Caki2 (cell line): ENCODE measurements around the gene CCDC80. TPM values are rescaled to one million over a fixed set of nuclear protein-coding genes. Genes with fewer than 3 reads are reported as not detected.
"Not testable (repeated sequence)": the region's sequence is repeated elsewhere in the genome, so short reads cannot be mapped to it uniquely, and the experiment has no call there.

Experiments used
- DNase-seq: peaks from one replicate; pipeline ENCODE4 v3.0.0-alpha.2; 2015; ENCODE audit warnings: low read depth
- in situ Hi-C: cut with HindIII; loops from 2 replicates; pipeline ENCODE4 v1.10.0; 2016; ENCODE audit warnings: low sequenced_read_pairs, low pct_unique_long_range_greater_than_20kb, mixed read lengths
- total RNA-seq: library from RNA; depleted of rRNA; stranded (reverse); fragments of >200 nt; shearing (Covaris generic); gene quantifications from 2 replicates; pipeline ENCODE4 v1.2.3, GENCODE V29; 2014; ENCODE audit warnings: low replicate concordance

The CCDC80 gene
- total RNA-seq, 1 experiment from 2014 or later = 1.3 TPM

DNA sequence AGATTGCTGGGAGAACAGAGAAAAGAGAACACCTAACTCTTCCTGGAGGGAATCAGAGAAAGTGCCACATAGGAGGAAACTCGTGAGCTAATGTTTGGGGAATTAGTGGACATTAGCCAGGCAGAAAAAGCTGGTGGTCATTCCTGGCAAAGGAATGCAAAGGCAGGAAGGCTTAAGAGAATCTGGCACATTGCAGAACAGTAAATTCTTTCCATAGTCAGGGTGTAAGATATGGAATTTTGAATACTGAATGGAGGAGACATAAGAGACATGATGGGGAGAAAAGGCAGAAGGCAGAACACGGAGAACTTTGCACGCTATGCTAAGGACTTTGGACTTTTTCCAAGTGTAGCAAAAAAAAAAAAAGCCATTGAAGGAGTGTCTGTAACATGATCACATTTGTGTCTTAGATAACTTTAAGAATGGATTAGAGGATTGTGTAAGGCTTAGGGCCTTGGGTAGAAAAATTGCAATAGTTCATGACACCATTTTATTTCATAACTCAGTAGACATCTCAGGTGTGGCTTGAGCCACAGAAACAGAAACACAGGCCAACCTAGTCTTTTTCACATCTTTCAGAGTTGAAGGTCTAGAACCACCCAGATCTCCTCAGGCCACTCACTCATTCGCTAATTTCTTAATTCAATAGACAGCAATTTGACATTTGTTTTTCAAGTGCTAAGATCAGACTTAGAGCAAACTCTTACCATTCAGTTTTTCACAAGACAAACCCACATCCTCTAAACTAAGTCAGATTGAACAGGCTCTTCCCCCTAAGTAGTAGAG, 31.2 kb upstream of the CCDC80 start:
- in situ Hi-C loops = no loop called here
- DNase-seq = peak; percentile 8

- DNase-seq = no peak
- in situ Hi-C loops = no loop called here
Measured at GRCh38 chr3:112670824-112671223, 29.9 kb upstream of the CCDC80 start.

DNA sequence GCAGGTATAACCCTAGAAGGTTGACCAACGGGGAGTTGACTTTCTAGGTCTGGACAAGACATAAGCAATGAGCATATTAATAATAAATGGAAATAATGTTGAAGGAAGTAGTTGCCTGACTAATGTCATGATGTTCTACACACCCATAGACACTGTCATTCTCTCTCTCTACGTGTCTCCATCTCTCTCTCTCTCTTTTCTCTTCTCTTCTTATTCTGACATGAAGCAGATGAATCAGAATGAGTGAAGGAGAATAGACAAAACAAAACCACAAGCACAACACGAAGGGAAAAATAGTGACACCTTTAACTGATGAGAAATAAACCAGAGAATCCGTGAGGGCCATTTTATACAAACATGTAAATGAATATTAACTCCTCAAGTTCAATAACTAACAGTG, 26.7 kb upstream of the CCDC80 start:
- in situ Hi-C loops = no loop called here
- no peak for DNase-seq

- in situ Hi-C loops, DNase-seq: not testable (repeated sequence)
Measured at GRCh38 chr3:112665009-112665408, 24.1 kb upstream of the CCDC80 start.

DNA sequence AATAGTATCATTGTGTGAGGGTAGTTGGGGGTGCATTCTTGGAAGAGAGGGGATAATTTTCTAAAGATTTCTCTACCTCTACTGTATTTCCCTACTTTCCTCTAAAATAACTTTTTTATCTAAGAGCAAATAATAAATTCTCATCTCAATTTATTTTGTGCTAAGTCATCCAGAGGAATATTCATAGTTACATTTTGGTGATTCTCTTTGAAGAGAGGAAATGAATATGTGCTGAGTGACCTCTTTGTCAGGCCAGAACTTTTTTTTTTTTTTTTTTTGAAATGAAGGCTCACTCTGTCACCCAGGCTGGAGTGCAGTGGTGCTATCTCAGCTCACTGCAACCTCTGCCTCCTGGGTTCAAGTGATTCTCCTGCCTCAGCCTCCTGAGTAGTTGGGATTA, 15.1 kb upstream of the CCDC80 start:
- no peak for DNase-seq
- in situ Hi-C loops = no loop called here

DNA sequence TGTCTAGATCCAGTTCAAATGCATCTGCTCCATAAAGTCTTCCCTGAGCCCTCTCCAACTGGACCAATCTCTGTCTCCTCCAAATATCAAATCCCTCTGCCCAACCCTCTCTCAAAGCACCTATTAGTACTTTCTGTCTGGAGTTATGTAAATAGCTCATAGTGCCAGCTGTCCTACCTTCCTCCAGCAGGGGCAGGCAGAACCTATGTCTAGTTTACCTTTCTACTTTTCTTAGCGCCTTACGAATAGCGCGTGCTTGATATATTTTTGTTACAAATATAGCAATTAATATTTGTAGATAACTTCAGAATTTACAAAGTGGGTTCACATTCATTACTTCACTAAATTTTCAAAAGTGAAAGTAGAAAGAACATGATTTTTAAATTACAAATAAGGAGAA, 14.0 kb upstream of the CCDC80 start:
- in situ Hi-C loops = no loop called here
- no peak for DNase-seq

DNA sequence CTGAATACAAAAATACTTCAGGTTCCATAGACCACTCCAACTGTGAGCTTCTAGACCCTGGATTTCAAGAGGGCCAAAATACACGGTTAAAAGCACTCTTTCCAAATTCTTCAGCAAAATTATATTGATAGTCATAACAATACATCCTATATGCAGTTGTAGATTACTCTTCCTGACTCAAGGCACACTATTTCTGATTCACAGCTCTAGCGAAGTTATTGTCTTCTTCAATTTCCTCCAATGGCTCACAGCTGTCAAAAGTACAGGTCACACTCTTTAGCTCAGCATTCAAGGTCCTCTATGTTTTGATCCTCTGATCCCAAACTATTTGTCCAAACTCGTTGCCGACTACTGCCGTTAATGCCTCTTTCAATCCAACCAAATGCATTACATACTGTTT, 13.5 kb upstream of the CCDC80 start:
- no peak for DNase-seq
- in situ Hi-C loops = no loop called here

DNA sequence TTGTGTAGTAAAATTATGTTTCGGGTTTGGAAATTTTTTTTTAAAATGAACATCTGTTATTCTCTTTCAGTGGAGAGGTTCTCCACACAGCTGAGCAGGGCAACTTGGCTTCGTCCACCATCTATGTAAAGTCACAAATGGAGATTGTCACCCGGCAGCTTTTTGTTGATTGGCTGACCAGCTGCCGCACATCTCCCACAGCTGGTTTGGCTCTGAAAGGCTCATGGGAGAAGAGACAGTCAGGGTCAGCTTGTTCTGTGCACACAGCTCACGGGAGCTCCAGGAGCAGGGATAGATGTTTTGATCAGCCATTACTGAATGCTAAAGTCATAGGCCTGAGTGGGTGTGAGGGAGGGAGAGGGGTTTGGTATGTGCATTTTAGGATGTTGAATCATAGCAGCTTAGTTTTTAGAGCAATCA, 12.9 kb upstream of the CCDC80 start:
- DNase-seq = no peak
- in situ Hi-C loops = no loop called here

DNA sequence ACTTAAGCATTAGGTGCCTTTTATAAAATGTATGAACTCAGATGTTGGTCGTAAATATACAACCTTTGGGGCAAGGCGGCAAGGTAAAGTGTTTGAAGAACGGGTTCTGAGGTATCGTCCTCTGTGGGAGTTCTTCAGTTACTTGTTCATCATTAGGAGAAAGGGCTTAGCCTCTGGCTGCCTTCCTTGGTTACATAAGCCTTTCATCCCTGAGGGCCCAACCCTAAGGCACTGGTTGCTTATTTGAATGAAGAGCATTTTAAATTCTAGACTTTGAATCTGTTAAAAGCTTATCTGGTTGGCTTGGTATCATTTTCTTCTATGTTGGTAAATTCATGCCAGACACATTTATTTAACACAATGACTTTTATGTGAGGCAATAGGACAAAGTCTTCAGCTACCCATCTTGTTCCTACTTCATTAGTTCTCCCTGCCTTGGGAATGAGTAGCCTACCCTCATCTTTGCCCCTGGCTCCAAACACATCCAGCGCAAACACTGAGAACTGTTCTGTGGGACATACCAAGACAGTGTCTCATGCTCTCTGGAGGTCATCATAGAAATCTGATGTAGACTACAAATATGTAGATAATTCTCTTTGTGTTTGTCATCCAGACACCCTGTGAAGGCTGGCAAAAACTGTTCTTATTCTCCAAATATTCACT, 12.4 kb upstream of the CCDC80 start:
- in situ Hi-C loops = no loop called here
- peak; percentile 15 for DNase-seq

DNA sequence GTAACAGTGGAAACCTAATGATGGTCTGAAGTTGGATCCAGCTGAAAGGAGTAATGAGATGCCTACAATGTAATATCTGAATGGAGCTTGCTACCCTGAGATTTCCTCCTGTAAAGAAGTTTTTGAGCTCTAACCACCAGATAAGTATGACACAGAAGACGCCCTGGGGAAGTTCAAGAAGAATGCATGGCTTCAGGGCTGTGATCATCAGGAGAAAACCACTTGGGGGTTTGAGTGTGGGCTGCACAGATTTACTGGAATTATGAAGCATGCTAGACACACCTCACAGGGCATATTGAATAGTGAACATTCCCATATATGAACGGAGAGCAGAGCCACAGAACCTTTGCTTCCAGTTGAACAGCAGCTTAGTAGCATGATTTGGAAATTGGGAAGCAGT, 10.6 kb upstream of the CCDC80 start:
- in situ Hi-C loops = no loop called here
- no peak for DNase-seq

DNA sequence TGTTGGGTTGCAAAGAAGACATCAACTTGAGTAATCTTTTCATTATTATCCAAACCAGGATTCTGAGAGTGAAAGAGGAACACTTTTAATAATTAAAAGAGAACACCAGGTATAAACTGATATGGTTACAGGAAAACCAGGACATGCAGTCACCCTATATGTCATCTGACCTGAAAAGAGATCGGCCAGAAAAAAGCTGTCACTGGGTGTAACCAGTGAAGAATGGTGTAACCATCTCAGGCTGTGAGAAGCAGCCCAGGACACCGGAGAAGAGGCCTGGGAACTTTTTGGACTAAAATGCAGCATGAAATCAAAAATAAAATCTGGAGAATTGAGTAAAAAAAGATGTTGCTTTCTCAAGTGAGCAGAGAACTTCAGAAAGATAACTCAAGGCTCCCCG, 10.1 kb upstream of the CCDC80 start:
- no peak for DNase-seq
- in situ Hi-C loops = no loop called here

DNA sequence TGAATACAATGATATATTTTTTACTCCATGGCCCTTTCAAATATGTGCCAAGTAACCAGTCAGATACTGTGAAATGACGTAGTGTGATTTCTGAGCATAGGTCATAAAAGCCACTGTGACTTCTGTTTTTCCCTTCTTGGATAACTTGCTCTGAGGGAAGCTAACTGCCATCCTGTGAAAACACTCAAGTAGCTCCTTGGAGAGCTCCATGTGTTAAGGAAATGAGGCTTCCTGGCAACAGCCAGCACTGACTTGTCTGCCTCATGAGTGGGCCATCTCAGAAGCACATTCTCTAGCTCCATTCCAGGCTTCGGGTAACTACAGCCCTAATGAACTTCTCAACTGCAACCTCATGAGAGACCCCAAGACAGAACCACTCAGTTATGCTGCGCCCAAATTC, 9.5 kb upstream of the CCDC80 start:
- in situ Hi-C loops = no loop called here
- DNase-seq = no peak

GRCh38 chr3:112649478-112649735, 8.5 kb upstream of the CCDC80 start:
- in situ Hi-C loops = no loop called here
- peak; percentile 47 for DNase-seq

DNA sequence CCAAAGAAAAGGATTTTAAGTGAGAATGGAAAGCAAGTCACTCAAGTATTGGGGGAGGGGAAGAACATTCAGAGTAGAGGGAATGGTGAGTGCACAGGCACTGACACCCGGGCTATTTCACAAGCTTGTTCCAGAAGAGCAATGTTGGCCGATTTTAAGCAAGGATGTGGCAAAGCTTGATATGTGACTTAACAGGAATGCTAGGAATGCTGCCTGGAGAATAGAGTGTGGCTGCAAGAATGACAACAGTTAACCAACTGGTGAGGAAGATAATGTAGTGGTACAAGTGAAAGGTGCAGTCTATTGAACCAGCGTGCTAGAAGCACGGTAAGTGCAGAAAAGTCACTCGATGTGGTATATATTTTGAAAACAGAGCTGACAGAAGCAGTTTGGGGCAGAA, 6.2 kb upstream of the CCDC80 start:
- peak; percentile 51 for DNase-seq
- in situ Hi-C loops = no loop called here

DNA sequence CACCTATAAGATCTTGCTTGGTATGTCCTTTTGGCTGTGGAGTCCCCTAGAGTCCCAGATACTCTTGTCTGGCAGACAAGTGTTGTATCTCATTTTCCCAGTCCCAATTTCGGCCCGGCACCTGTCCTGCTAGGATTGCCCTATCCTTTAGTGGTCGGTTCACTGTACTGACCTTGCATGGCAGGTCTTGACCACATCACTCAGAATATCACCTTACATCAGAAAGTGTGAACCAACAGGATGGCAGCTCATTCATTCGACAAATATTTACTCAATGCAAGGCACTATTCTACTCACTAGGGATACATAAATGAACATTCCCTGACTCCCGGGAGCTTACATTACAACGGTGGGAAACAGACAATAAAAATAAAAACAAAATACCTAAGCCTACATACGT, 5.7 kb upstream of the CCDC80 start:
- DNase-seq = no peak
- in situ Hi-C loops = no loop called here

- DNase-seq = no peak
- in situ Hi-C loops = no loop called here
Measured at GRCh38 chr3:112644453-112644852, 3.5 kb upstream of the CCDC80 start.

GRCh38 chr3:112643621-112644240, 2.8 kb upstream of the CCDC80 start:
- no peak for DNase-seq
- in situ Hi-C loops = no loop called here

DNA sequence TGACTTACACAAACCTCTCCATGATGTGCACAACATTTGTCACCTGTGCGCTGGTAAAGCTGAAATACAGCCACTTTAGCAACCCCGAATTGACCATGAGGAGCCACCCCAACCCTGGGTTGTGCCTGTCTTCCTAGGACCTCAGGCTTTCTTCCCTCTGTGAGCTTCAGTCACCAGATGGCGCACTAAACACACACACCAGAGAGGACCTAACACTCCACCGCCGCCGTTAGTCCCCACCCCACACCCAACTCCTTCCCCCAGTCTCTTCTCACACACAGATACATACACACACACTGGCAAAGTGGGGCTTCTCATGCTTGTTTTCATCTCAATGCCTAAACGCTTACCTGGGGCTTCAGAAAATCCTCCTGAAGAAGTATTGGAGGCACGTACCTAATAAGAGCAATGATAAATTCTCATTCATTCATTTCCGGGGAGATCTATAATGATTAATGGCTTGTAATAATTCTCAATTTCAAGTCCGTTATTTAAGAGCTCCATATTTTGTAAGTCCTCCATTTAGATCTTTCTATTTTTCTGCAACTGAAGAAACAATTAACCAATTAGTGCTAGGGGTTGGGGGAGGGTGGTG, 2.1 kb upstream of the CCDC80 start:
- peak; percentile 64 for DNase-seq
- in situ Hi-C loops = no loop called here

GRCh38 chr3:112640276-112640929, 540 bp downstream of the CCDC80 start:
- in situ Hi-C loops = no loop called here
- DNase-seq = no peak
